Islet of Langerhans (tissue), 1 donor: Measurements from ENCODE around the gene SLC26A4.
A peak's percentile ranks its signal among the peaks of the same experiment; 100 is the strongest.

Source experiments
- FAIRE-seq: peaks from one replicate; lab custom pipeline; 2011; peaks lifted over from hg19 to GRCh38; lab: Jason Lieb, UNC

Gene SLC26A4

GRCh38 chr7:107697321-107698049 lies 36.9 kb downstream of the SLC26A4 start:
- peak; percentile 65 for FAIRE-seq

GRCh38 chr7:107700570-107700969 lies 39.9 kb downstream of the SLC26A4 start:
- FAIRE-seq, result no peak

GRCh38 chr7:107701191-107701590 lies 40.6 kb downstream of the SLC26A4 start:
- no peak for FAIRE-seq

GRCh38 chr7:107703219-107703618 lies 42.6 kb downstream of the SLC26A4 start:
- no peak for FAIRE-seq

GRCh38 chr7:107703872-107704271 lies 43.2 kb downstream of the SLC26A4 start:
- FAIRE-seq, result no peak

GRCh38 chr7:107708956-107709355 lies 48.3 kb downstream of the SLC26A4 start:
- FAIRE-seq, result no peak

GRCh38 chr7:107711301-107711700 lies 50.7 kb downstream of the SLC26A4 start:
- FAIRE-seq, result no peak

- FAIRE-seq, result no peak
Measured at GRCh38 chr7:107712025-107712424, 51.4 kb downstream of the SLC26A4 start.

GRCh38 chr7:107712896-107713295 lies 52.3 kb downstream of the SLC26A4 start:
- no peak for FAIRE-seq

GRCh38 chr7:107715531-107715930 lies 54.9 kb downstream of the SLC26A4 start:
- FAIRE-seq, result no peak

- no peak for FAIRE-seq
Measured at GRCh38 chr7:107718456-107719193, 58.0 kb downstream of the SLC26A4 start.

- FAIRE-seq, result no peak
Measured at GRCh38 chr7:107721286-107721685, 60.7 kb downstream of the SLC26A4 start.

GRCh38 chr7:107723255-107723654 lies 62.6 kb downstream of the SLC26A4 start:
- FAIRE-seq, result no peak

- peak; percentile 95 for FAIRE-seq
Measured at GRCh38 chr7:107725138-107725740, 64.6 kb downstream of the SLC26A4 start.

- FAIRE-seq, result no peak
Measured at GRCh38 chr7:107726356-107727130, 65.9 kb downstream of the SLC26A4 start.

GRCh38 chr7:107728276-107728675 lies 67.6 kb downstream of the SLC26A4 start:
- FAIRE-seq, result no peak

- FAIRE-seq, result no peak
Measured at GRCh38 chr7:107742678-107743566, 82.3 kb downstream of the SLC26A4 start.

- FAIRE-seq, result peak; percentile 5
Measured at GRCh38 chr7:107743567-107744344, 83.1 kb downstream of the SLC26A4 start, which contains the start of gene CBLL1. Gene CBLL1, plus strand, starts transcription at chr7:107744142. Its CDS starts 22 bp downstream, at chr7:107744164.

- no peak for FAIRE-seq
Measured at GRCh38 chr7:107744345-107744750, 83.7 kb downstream of the SLC26A4 start.

GRCh38 chr7:107746006-107746405 lies 85.4 kb downstream of the SLC26A4 start:
- FAIRE-seq, result no peak

GRCh38 chr7:107751113-107751512 lies 90.5 kb downstream of the SLC26A4 start:
- no peak for FAIRE-seq
